H9 (cell line): ENCODE data around the gene GPM6B. TPM values are rescaled to one million over a fixed set of nuclear protein-coding genes. Genes with fewer than 3 reads are reported as not detected.

Experiments used
- DNase-seq: peaks from one replicate; pipeline ENCODE4 v3.0.0-alpha.2; 2017
- H2AFZ ChIP-seq: one replicate; pipeline ENCODE4 v1.6.1; 2013; ENCODE audit warnings: mild to moderate bottlenecking, low read length, control low read depth, moderate library complexity
- H2AK5ac ChIP-seq: 2 replicates; pipeline ENCODE4 v1.6.1; 2013; ENCODE audit warnings: low read length, control low read depth, mixed read lengths; ENCODE audit not compliant: insufficient read length
- H2BK120ac ChIP-seq: one replicate; pipeline ENCODE4 v1.6.1; 2013; ENCODE audit warnings: low read depth, mild to moderate bottlenecking, low read length, control low read depth, inconsistent platforms; ENCODE audit not compliant: poor library complexity, severe bottlenecking
- H2BK12ac ChIP-seq: 2 replicates; pipeline ENCODE4 v1.6.1; 2013; ENCODE audit warnings: low read length, control low read depth, mixed read lengths, low read depth; ENCODE audit not compliant: insufficient read length
- H2BK15ac ChIP-seq: 2 replicates; pipeline ENCODE4 v1.6.1; 2013; ENCODE audit warnings: low read depth, low read length, control low read depth
- H2BK20ac ChIP-seq: one replicate; pipeline ENCODE4 v1.6.1; 2013; ENCODE audit warnings: low read depth, mild to moderate bottlenecking, low read length, control low read depth, inconsistent platforms; ENCODE audit not compliant: poor library complexity, severe bottlenecking
- H2BK5ac ChIP-seq: 2 replicates; pipeline ENCODE4 v1.6.1; 2013; ENCODE audit warnings: low read length, control low read depth, mixed read lengths; ENCODE audit not compliant: insufficient read length
- H3K14ac ChIP-seq: 2 replicates; pipeline ENCODE4 v1.6.1; 2013; ENCODE audit warnings: low read length, control low read depth; ENCODE audit not compliant: insufficient read depth
- H3K18ac ChIP-seq: 2 replicates; pipeline ENCODE4 v1.6.1; 2013; ENCODE audit warnings: low read depth, mild to moderate bottlenecking, mixed read lengths, low read length, control low read depth; ENCODE audit not compliant: insufficient read length
- H3K23ac ChIP-seq: 2 replicates; pipeline ENCODE4 v1.6.1; 2013; ENCODE audit warnings: low read length, control low read depth, mixed read lengths, low read depth; ENCODE audit not compliant: insufficient read length
- H3K23me2 ChIP-seq: 2 replicates; pipeline ENCODE4 v1.6.1; 2013; ENCODE audit warnings: low read depth, mild to moderate bottlenecking, mixed read lengths, low read length, control low read depth; ENCODE audit not compliant: insufficient read length, poor library complexity, severe bottlenecking
- H3K27ac ChIP-seq: 2 replicates; pipeline ENCODE4 v1.5.1; 2013; ENCODE audit warnings: low read length, control low read depth, mixed read lengths, low read depth; ENCODE audit not compliant: insufficient read length
- H3K27me3 ChIP-seq: 2 replicates; pipeline ENCODE4 v1.6.1; 2013; ENCODE audit warnings: low read length, control low read depth, inconsistent platforms; ENCODE audit not compliant: insufficient read depth
- H3K4ac ChIP-seq: 2 replicates; pipeline ENCODE4 v1.6.1; 2013; ENCODE audit warnings: low read depth, mild to moderate bottlenecking, control low read depth, inconsistent platforms, low read length, moderate library complexity
- H3K4me1 ChIP-seq: 2 replicates; pipeline ENCODE4 v1.6.1; 2013; ENCODE audit warnings: low read length, control low read depth, inconsistent platforms; ENCODE audit not compliant: insufficient read depth
- H3K4me2 ChIP-seq: 2 replicates; pipeline ENCODE4 v1.6.1; 2013; ENCODE audit warnings: low read length, control low read depth, mixed read lengths; ENCODE audit not compliant: insufficient read length, insufficient read depth
- H3K56ac ChIP-seq: 2 replicates; pipeline ENCODE4 v1.6.1; 2013; ENCODE audit warnings: low read depth, mild to moderate bottlenecking, mixed read lengths, low read length, control low read depth; ENCODE audit not compliant: insufficient read length
- H3K79me1 ChIP-seq: 2 replicates; pipeline ENCODE4 v1.6.1; 2013; ENCODE audit warnings: low read depth, mild to moderate bottlenecking, moderate library complexity, low read length, control low read depth, inconsistent platforms; ENCODE audit not compliant: insufficient read depth, poor library complexity, severe bottlenecking
- H3K79me2 ChIP-seq: 2 replicates; pipeline ENCODE4 v1.6.1; 2013; ENCODE audit warnings: low read length, control low read depth, inconsistent platforms; ENCODE audit not compliant: insufficient read depth
- H3K9ac ChIP-seq: 2 replicates; pipeline ENCODE4 v1.6.1; 2013; ENCODE audit warnings: low read length, control low read depth, mixed read lengths; ENCODE audit not compliant: insufficient read length; ENCODE audit errors: extremely low read depth
- H3K9me3 ChIP-seq: one replicate; pipeline ENCODE4 v1.6.1; 2013; ENCODE audit warnings: low read depth, low read length, inconsistent platforms; ENCODE audit not compliant: control insufficient read depth
- H3T11ph ChIP-seq: one replicate; pipeline ENCODE4 v1.6.1; 2013; ENCODE audit warnings: mild to moderate bottlenecking, low read length, control low read depth, inconsistent platforms
- H4K20me1 ChIP-seq: one replicate; pipeline ENCODE4 v1.6.1; 2013; ENCODE audit not compliant: control insufficient read depth, insufficient read length, insufficient read depth
- H4K5ac ChIP-seq: 2 replicates; pipeline ENCODE4 v1.6.1; 2013; ENCODE audit warnings: low read depth, mild to moderate bottlenecking, mixed read lengths, low read length, control low read depth; ENCODE audit not compliant: insufficient read length
- H4K8ac ChIP-seq: replicated peaks from 2 replicates; pipeline ENCODE4 v1.6.1; 2013; ENCODE audit warnings: low read length, control low read depth, mixed read lengths, low read depth; ENCODE audit not compliant: insufficient read length
- H4K91ac ChIP-seq: 2 replicates; pipeline ENCODE4 v1.6.1; 2013; ENCODE audit warnings: low read depth, mild to moderate bottlenecking, moderate library complexity, mixed read lengths, low read length, control low read depth; ENCODE audit not compliant: insufficient read length
- H3K27ac Mint-ChIP-seq, 3 experiments: 2 replicates in 2 of 3; 3 replicates in 1 of 3; pipeline ENCODE4 v1.8.0; 2020 to 2021; ENCODE audit warnings: mixed read lengths in 3 of 3, mild to moderate bottlenecking in 1 of 3, moderate library complexity in 1 of 3
- H3K27me3 Mint-ChIP-seq: 2 replicates; pipeline ENCODE4 v1.8.0; 2021; ENCODE audit warnings: low read depth, mild to moderate bottlenecking, moderate library complexity, mixed read lengths
- H3K36me3 Mint-ChIP-seq, 3 experiments: 2 replicates in 2 of 3; 3 replicates in 1 of 3; pipeline ENCODE4 v1.8.0; 2020 to 2021; ENCODE audit warnings: low read depth in 3 of 3, mixed read lengths in 3 of 3; ENCODE audit not compliant: insufficient read depth in 1 of 3
- H3K4me1 Mint-ChIP-seq, 2 experiments: 2 replicates each; pipeline ENCODE4 v1.8.0; 2020; ENCODE audit warnings: mixed read lengths in 2 of 2
- H3K4me3 Mint-ChIP-seq, 2 experiments: 2 replicates in 1 of 2; 3 replicates in 1 of 2; pipeline ENCODE4 v1.8.0; 2020 to 2021; ENCODE audit warnings: mild to moderate bottlenecking in 2 of 2, mixed read lengths in 2 of 2, moderate library complexity in 1 of 2
- H3K9me3 Mint-ChIP-seq, 2 experiments: 2 replicates in 1 of 2; 3 replicates in 1 of 2; pipeline ENCODE4 v1.8.0; 2020; ENCODE audit warnings: mild to moderate bottlenecking in 2 of 2, mixed read lengths in 2 of 2, moderate library complexity in 1 of 2
- WGBS: extraction: QIAGEN DNeasy Blood & Tissue Kit; methylation state at CpG from one replicate; pipeline ENCODE4 v1.1.7; 2013; ENCODE audit warnings: missing lambda C conversion rate, low lambda C conversion rate, mixed read lengths; ENCODE audit not compliant: insufficient read length; ENCODE audit errors: extremely low coverage; 5-methylcytosine and 5-hydroxymethylcytosine counted together
- total RNA-seq: library from RNA; stranded (reverse); gene quantifications from 2 replicates; pipeline ENCODE4 v1.2.1, GENCODE V29; 2021
- TF ChIP-seq, protein P1 (sequence below): fragments of 200-600 bp; sonication (generic); conservative IDR thresholded peaks from 3 replicates; pipeline ENCODE4 v1.8.0; 2021; ENCODE audit warnings: antibody characterized with exemption, mild to moderate bottlenecking

GPM6B gene
- total RNA-seq, 1 experiment from 2014 or later: 73.9 TPM

DNA sequence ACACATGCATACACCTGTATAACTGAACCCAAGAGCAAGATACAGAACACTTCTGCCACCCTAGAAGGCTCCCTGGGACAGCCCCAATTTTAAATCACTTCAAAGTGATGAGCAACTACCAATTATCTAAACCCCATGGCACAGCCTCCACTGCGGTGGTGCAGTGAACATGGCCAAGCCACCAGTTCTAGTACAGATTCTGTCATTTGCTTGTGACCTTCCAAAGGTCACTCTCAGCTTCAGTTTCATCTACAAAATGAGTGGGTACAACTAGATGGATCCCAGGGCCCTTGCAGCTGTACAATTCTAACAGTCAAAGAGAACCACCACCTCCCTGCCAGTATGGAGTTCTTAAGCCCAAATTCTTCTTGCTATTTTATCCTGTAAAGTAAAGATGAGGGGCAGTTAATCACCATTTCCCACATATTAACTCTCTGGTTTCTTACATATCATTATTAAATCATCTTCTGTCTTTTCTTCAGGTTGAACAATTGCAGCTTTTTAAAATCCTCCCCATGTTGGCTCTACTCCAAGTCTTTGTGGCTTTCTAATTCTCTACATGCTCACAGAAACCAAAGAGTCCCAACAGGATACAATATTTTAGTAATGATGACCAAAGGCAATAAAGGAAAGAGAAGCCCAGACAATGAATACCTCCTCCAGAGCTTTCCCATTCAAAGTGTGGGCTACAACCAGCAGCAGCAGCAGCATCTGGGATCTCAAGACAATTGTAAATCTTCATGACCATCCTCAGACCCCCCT, 39.0 kb upstream of the GPM6B start:
- H3K4me3 Mint-ChIP-seq: peak overlapping the region in 1 of 2 experiments; percentile 13; a peak in 1 of 5 replicates
- Histone ChIP-seq H3K4ac (no peak overlapping the region), H3K23me2 (no peaks in the 10 kb centered on the region), H3K4me1 (peaks cover 9% of the 10 kb centered on the region; the same call in 1 of the 2 replicates), H2AK5ac (no peak overlapping the region), H4K5ac (no peak overlapping the region), H3K23ac (no peak overlapping the region), H2AFZ (no peak overlapping the region), H4K91ac (no peak overlapping the region), H2BK20ac (no peak overlapping the region), H3K9ac (no peak overlapping the region), H3K27ac (no peak overlapping the region), H3K56ac (no peak overlapping the region), H2BK120ac (no peak overlapping the region), H2BK5ac (no peak overlapping the region), H4K20me1 (no peaks in the 10 kb centered on the region), H3K9me3 (no peaks in the 10 kb centered on the region), H2BK12ac (no peak overlapping the region), H3K79me2 (peaks cover 5% of the 10 kb centered on the region; the same call in 1 of the 2 replicates), H3K18ac (no peak overlapping the region), H2BK15ac (no peak overlapping the region), H3K14ac (no peak overlapping the region), H3K27me3 (no peaks in the 10 kb centered on the region), H3K79me1 (peaks cover 3% of the 10 kb centered on the region), H3K4me2 (no peak overlapping the region), H4K8ac (no peak overlapping the region), H3T11ph (no peak overlapping the region)
- no peak for DNase-seq
- TF ChIP-seq, protein P1, sequence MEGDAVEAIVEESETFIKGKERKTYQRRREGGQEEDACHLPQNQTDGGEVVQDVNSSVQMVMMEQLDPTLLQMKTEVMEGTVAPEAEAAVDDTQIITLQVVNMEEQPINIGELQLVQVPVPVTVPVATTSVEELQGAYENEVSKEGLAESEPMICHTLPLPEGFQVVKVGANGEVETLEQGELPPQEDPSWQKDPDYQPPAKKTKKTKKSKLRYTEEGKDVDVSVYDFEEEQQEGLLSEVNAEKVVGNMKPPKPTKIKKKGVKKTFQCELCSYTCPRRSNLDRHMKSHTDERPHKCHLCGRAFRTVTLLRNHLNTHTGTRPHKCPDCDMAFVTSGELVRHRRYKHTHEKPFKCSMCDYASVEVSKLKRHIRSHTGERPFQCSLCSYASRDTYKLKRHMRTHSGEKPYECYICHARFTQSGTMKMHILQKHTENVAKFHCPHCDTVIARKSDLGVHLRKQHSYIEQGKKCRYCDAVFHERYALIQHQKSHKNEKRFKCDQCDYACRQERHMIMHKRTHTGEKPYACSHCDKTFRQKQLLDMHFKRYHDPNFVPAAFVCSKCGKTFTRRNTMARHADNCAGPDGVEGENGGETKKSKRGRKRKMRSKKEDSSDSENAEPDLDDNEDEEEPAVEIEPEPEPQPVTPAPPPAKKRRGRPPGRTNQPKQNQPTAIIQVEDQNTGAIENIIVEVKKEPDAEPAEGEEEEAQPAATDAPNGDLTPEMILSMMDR: no peak
- H3K9me3 Mint-ChIP-seq: peaks cover 30 to 36% of the 10 kb centered on the region in 2 experiments
- WGBS: no CpG with 5 or more reads among the region's 1 CpG
- H3K36me3 Mint-ChIP-seq: peaks cover 5 to 7% (median 5%) of the 10 kb centered on the region in 3 experiments; a peak in 5 of 7 replicates
- H3K27ac Mint-ChIP-seq: peak overlapping the region in 2 of 3 experiments; percentile 38 to 83; a peak in 3 of 7 replicates
- no peaks in the 10 kb centered on the region for H3K27me3 Mint-ChIP-seq
- H3K4me1 Mint-ChIP-seq: peaks cover 27 to 44% of the 10 kb centered on the region in 2 experiments
